ENCODE data around the gene CHST15. TPM values are rescaled to one million over a fixed set of nuclear protein-coding genes. Genes with fewer than 3 reads are reported as not detected.

CHST15 gene
- total and polyA plus RNA-seq, 2 of the 4 experiments (the other 2 are of a cell fraction), result 0.14 to 0.18 TPM

DNA sequence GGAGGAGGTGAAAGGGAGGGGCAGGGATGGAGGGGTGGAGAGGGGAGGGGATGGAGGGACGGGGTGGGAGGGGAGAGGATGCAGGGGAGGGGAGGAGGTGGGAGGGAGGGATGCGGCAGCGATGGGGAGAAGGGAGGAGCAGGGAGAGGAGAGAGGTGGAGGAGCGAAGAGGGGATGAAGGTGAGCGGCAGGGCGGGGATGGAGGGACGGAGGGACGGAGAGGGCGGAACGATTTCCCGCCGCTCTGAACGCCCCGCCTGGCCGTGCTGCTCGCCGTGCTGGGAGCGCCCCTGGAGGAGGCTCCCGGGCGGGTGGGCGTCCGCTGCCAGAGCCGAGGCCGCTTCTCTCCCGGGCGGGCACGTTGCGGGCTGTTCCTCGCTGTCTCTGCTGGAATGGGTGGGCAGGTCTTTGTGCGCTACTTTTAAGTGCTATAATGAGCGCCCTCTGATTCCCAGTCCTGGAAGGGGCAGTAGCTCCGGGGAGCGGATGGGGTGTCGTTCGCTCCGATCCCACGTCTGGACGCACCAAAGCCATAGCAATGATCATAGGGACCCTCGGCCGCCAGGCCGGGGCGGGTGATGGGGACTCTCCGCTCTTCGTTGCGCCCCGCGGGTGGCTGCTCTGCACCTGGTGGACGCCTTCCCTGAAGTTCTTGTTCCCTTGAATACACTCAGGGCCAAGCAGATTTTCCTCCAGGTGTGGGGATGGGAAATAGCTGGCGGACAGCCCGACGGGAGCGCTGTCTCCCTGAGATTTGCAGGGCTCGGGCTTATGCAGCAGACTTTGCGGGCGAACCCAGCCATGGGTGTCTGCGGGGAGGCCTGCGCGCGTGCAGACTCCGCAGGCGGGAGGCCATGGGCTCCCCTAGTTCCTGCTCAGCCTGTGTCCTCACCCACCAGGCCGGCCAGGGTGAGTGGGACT, 120.7 kb downstream of the CHST15 start:
- BruUV-seq (replicated peaks), result no TSS peak
- Histone ChIP-seq H3K4me2 (ENCODE audit: low read depth, low read length) (no peak overlapping the region), H3K9ac (ENCODE audit: low read depth, low read length) (no peak overlapping the region), H4K8ac (ENCODE audit: low read depth in 2 of 2, low read length in 2 of 2) (no peak overlapping the region), H3K9me3 (ENCODE audit: control insufficient read depth, insufficient read depth, low read length) (peaks cover 5% of the 10 kb centered on the region), H2AK9ac (replicated peaks; ENCODE audit: low read depth, low read length, poor library complexity) (no peak overlapping the region), H2BK120ac (ENCODE audit: low read depth, low read length) (no peak overlapping the region), H2BK5ac (ENCODE audit: low read depth, low read length, poor library complexity, severe bottlenecking) (no peak overlapping the region), H2AK5ac (ENCODE audit: low read depth, low read length) (no peak overlapping the region), H3K56ac (ENCODE audit: extremely low read depth, insufficient read depth, low read length) (no peak overlapping the region), H3K4me3 (ENCODE audit: insufficient read depth, low read depth, low read length) (no peak overlapping the region), H3K79me1 (ENCODE audit: low read depth in 1 of 2, low read length in 2 of 2) (no peaks in the 10 kb centered on the region), H3K27me3 (ENCODE audit: control insufficient read depth, insufficient read depth, low read length) (no peaks in the 10 kb centered on the region), H3K18ac (ENCODE audit: low read depth, low read length) (no peak overlapping the region), H2BK15ac (ENCODE audit: low read depth, low read length) (no peak overlapping the region), H3K4me1 (ENCODE audit: control insufficient read depth, insufficient read depth, low read length) (no peaks in the 10 kb centered on the region), H3K9me1 (ENCODE audit: insufficient read depth, low read length) (no peaks in the 10 kb centered on the region), H4K20me1 (ENCODE audit: insufficient read depth, low read length) (no peaks in the 10 kb centered on the region), H3K4ac (ENCODE audit: low read depth, low read length) (no peak overlapping the region), H3K27ac (ENCODE audit: insufficient read depth, low read length) (no peak overlapping the region), H3K23ac (ENCODE audit: low read depth, low read length) (no peak overlapping the region), H3K14ac (replicated peaks; ENCODE audit: low read depth, low read length) (no peak overlapping the region), H2AFZ (replicated peaks; ENCODE audit: low read length, poor library complexity) (no peak overlapping the region), H3K36me3 (ENCODE audit: control insufficient read depth, insufficient read depth, low read length) (no peaks in the 10 kb centered on the region), H4K91ac (ENCODE audit: insufficient read depth, low read depth, low read length) (no peak overlapping the region), H4K5ac (ENCODE audit: low read depth, low read length) (no peak overlapping the region), H2BK20ac (ENCODE audit: low read depth, low read length) (no peak overlapping the region)
- dilution Hi-C loops (cut with HindIII; ENCODE audit: low sequenced_read_pairs, unreplicated experiment) (no loop called here), intact Hi-C loops (cut with micrococcal nuclease) (no loop called here), in situ Hi-C loops (cut with MboI; ENCODE audit: low sequenced_read_pairs) (loop anchor here (25.0 kb wide), 1 partner anchor 935 kb away; no protein-coding TSS in a partner anchor)
- ChIA-PET CTCF (no interaction called here), POLR2A (ENCODE audit: unreplicated experiment) (no interaction called here)
- TF ChIP-seq, protein P1, sequence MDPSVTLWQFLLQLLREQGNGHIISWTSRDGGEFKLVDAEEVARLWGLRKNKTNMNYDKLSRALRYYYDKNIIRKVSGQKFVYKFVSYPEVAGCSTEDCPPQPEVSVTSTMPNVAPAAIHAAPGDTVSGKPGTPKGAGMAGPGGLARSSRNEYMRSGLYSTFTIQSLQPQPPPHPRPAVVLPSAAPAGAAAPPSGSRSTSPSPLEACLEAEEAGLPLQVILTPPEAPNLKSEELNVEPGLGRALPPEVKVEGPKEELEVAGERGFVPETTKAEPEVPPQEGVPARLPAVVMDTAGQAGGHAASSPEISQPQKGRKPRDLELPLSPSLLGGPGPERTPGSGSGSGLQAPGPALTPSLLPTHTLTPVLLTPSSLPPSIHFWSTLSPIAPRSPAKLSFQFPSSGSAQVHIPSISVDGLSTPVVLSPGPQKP (IDR thresholded peaks at IDR 0.05; ENCODE audit: borderline replicate concordance, low read depth, low read length), result no peak
- TF ChIP-seq MXI1 (IDR thresholded peaks at IDR 0.05; ENCODE audit: borderline replicate concordance, low read depth, low read length) (no peak), POLR2A (IDR thresholded peaks at IDR 0.05; ENCODE audit: low read depth, low read length) (no peak), RAD21 (IDR thresholded peaks at IDR 0.05; ENCODE audit: low read length) (no peak), RFX5 (IDR thresholded peaks at IDR 0.05; ENCODE audit: low read depth, low read length) (no peak), NFE2L2 (IDR thresholded peaks at IDR 0.05; ENCODE audit: low read depth, low read length) (no peak), RCOR1 (IDR thresholded peaks at IDR 0.05; ENCODE audit: insufficient replicate concordance, low read length) (no peak)
- TF ChIP-seq, protein P2, sequence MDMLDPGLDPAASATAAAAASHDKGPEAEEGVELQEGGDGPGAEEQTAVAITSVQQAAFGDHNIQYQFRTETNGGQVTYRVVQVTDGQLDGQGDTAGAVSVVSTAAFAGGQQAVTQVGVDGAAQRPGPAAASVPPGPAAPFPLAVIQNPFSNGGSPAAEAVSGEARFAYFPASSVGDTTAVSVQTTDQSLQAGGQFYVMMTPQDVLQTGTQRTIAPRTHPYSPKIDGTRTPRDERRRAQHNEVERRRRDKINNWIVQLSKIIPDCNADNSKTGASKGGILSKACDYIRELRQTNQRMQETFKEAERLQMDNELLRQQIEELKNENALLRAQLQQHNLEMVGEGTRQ (IDR thresholded peaks at IDR 0.05; ENCODE audit: low read depth, low read length), result no peak
- DNase-seq (no peak), ATAC-seq (ENCODE audit: low read depth) (no peak)
- WGBS, 2 experiments (ENCODE audit: extremely low coverage in 2 of 2, insufficient read length in 1 of 2), result 0% methylated on average over 2 of the region's 62 CpGs; no CpG with 5 or more reads in 1 of the 2 experiments

Data from IMR-90 (cell line).